ENCODE data around the gene TARM1.

The TARM1 gene

DNA sequence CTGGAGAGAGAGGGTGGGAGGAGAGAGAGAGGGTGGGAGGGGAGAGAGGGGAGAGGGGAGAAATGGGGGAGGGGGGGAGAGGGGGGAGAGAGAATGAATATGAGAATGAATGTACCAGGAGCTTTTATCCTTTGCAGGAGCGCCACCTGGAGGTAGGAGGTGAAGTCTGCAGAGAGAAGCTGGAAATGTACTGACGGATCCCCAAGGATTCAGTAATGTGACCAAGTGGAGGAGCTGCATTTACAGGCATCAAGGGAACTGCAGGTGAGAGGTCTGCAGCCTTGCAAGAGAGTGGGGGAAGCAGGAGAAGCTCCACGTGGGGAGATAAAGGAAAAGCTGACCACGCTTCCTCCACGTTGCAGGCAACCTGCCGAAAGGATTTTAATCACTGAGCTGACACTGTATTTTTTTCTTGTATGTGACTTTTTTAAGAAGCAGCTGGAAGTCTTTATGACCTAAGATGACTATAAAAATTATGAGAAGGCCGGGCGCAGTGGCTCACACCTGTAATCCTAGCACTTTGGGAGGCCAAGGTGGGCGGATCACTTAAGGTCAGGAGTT, 51.2 kb downstream of the TARM1 start:
- DNase-seq: peak; percentile 37 to 44

DNA sequence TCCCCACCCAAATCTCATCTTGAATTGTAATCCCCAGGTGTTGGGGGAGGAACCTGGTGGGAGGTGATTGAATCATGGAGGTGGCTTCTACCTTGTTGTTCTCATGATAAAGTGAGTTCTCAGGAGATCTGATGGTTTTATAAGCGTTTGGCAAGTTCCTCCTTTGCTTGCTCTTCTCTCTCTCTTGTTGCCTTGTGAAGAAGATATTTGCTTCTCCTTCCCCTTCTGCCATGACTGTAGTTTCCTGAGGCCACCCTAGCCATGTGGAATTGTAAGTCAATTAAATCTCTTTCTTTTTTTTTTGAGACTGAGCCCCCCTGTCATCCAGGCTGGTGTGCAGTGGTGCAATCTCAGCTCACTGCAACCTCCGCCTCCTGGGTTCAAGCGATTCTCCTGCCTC, 51.9 kb downstream of the TARM1 start:
- no peak for DNase-seq

DNA sequence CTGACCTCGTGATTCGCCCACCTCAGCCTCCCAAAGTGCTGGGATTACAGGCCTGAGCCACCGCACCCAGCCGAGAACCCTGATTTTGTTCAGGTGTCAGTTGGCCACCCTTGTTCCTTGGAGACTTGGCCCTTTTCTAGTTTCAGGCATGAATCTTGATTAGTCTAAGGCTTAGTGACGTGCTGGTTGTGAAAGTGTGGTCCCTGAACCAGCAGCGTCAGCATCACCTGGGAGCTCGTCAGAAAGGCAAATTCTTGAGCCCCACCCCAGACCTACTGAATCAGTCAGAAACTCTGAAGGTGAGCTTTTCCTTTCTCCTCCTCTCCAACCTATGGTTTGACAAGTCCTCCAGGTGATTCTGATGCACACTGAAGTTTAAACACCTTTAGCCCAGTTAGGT, 54.5 kb downstream of the TARM1 start:
- DNase-seq: no peak

DNA sequence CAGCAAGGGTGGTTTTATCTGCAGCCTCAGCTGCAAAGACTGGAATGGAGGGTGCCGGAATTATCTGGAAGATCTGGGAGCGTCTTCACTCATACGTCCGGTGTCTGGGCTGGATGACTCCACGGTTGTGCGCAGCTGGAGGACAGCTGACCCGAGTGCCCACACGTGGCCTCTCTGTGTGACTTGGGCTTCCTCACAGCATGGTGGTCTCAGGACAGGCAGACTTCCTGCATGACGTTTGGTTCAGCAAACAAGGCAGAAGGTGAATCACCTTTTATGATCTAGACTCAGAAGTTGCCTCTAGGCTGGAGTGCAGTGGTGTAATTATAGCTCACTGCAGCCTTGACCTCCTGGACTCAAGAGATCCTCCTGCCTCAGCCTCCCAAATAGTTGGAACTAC, 56.5 kb downstream of the TARM1 start:
- DNase-seq: no peak

DNA sequence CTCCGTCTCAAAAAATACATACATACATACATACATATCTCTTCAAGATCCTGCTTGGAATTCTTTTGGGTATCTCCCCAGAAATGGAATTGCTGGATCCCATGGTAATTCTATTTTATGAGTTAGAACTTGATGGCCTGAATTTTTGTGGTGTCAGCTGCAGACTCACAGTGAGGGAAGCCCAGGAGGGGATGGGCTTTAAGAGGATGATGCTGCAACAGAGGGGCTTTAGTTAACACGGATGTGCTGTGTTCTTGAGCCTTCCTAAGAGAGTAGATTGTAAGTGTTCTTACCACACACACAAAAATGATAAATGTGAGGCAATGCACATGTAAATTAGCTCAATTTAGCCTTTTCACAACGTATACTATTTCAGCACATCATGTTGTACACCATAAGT, 58.0 kb downstream of the TARM1 start:
- DNase-seq: no peak

DNA sequence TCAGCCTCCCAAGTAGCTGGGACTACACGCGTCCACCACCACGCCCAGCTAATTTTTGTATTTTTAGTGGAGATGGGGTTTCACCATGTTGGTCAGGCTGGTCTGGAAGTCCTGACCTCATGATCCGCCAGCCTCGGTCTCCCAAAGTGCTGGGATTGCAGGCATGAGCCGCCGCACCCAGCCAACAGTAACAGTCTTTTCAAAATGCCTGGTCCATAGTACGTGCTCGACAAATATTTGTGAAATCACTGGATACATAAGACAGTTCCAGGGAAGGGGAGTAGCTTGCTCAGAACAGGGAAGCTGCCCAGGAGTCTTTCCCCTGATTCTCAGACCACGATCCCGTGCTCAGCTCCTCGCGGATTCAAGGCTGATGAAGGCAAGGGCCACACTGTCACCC, 59.2 kb downstream of the TARM1 start:
- no peak for DNase-seq

DNA sequence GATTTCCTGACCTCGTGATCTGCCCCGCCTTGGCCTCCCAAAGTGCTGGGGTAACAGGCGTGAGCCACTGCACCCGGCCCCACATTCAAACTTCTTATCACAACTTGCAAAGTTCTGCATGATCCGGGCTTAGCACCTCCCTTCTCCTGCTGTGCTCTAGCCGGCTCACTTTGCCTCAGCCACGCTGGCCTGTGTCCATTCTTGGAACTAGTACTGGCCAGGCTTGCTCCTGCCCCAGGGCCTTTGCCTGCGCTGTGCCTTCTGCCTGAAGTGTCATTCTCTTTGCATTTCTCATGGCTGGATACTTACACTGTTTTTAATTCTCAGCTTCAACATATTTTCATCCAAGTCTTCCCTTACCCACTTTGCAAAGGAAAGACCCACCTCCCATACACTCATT, 59.8 kb downstream of the TARM1 start:
- no peak for DNase-seq
